H1 (cell line): Measurements from ENCODE around the gene LHX5. TPM values are rescaled to one million over a fixed set of nuclear protein-coding genes. Genes with fewer than 3 reads are reported as not detected.

Experiments
- CTCF ChIA-PET: fragments of 300-600 bp; sonication (Branson Sonifier 250); formaldehyde crosslinking; loops from one replicate; lab custom pipeline; 2021; ENCODE audit not compliant: partially characterized antibody; lab: Charles Lee
- POLR2A ChIA-PET: fragments of 300-600 bp; sonication (Branson Sonifier 250); formaldehyde crosslinking; loops from one replicate; lab custom pipeline; 2021; ENCODE audit warnings: inconsistent platforms; ENCODE audit not compliant: partially characterized antibody; lab: Charles Lee
- DNase-seq, 2 experiments: peaks; one replicate each; pipeline versions ENCODE4 v3.0.0 to v3.0.0-alpha.2; 2010 to 2022; ENCODE audit warnings: low spot score in 2 of 2, low read depth in 1 of 2, mixed read lengths in 1 of 2
- FAIRE-seq: peaks from 2 replicates; lab custom pipeline; 2011; peaks lifted over from hg19 to GRCh38; lab: Jason Lieb, UNC
- H2AFZ ChIP-seq: 2 replicates; pipeline ENCODE4 v1.8.1; 2012; ENCODE audit warnings: low read length, inconsistent platforms
- H2AK5ac ChIP-seq: 2 replicates; pipeline ENCODE4 v1.6.1; 2013; ENCODE audit warnings: low read depth, low read length
- H2BK120ac ChIP-seq: replicated peaks from 2 replicates; pipeline ENCODE3; 2013; ENCODE audit warnings: low read depth, low read length, inconsistent platforms
- H2BK12ac ChIP-seq: 2 replicates; pipeline ENCODE4 v1.6.1; 2013; ENCODE audit warnings: low read depth, low read length
- H2BK15ac ChIP-seq: 2 replicates; pipeline ENCODE4 v1.6.1; 2013; ENCODE audit warnings: low read length
- H2BK20ac ChIP-seq: 2 replicates; pipeline ENCODE4 v1.6.1; 2013; ENCODE audit warnings: low read length
- H2BK5ac ChIP-seq: 2 replicates; pipeline ENCODE4 v1.6.1; 2013; ENCODE audit warnings: low read depth, low read length
- H3K14ac ChIP-seq: 2 replicates; pipeline ENCODE4 v1.6.1; 2013; ENCODE audit warnings: inconsistent platforms; ENCODE audit not compliant: insufficient read length
- H3K18ac ChIP-seq: 2 replicates; pipeline ENCODE4 v1.6.1; 2013; ENCODE audit warnings: low read length; ENCODE audit errors: extremely low read depth
- H3K23ac ChIP-seq: 2 replicates; pipeline ENCODE4 v1.6.1; 2013; ENCODE audit warnings: inconsistent platforms; ENCODE audit not compliant: insufficient read length
- H3K23me2 ChIP-seq: 2 replicates; pipeline ENCODE4 v1.6.1; 2013; ENCODE audit warnings: low read depth, low read length
- H3K27ac ChIP-seq: 2 replicates; pipeline ENCODE4 v1.6.1; 2011; ENCODE audit warnings: low read depth, low read length, inconsistent platforms
- H3K27me3 ChIP-seq, 4 experiments: replicated peaks in 1 of 4; 1 replicate in 1 of 4; 2 replicates in 3 of 4; pipeline versions ENCODE4 v1.6.1 to v1.8.1; 2011 to 2013; ENCODE audit warnings: low read length in 3 of 4, mild to moderate bottlenecking in 3 of 4, inconsistent platforms in 2 of 4, mixed read lengths in 2 of 4, moderate library complexity in 1 of 4; ENCODE audit not compliant: control insufficient read depth in 3 of 4, insufficient read depth in 3 of 4; ENCODE audit errors: extremely low read depth in 1 of 4
- H3K36me3 ChIP-seq, 4 experiments: 2 replicates each; pipeline versions ENCODE4 v1.6.1 to v1.8.1; 2011 to 2013; ENCODE audit warnings: mild to moderate bottlenecking in 4 of 4, low read length in 3 of 4, moderate library complexity in 2 of 4, control low read depth in 1 of 4, inconsistent platforms in 1 of 4; ENCODE audit not compliant: insufficient read depth in 4 of 4, control insufficient read depth in 2 of 4
- H3K4ac ChIP-seq: replicated peaks from 2 replicates; pipeline ENCODE3; 2013; ENCODE audit warnings: low read length, low read depth, mixed read lengths, inconsistent platforms; ENCODE audit not compliant: insufficient read length
- H3K4me1 ChIP-seq, 4 experiments: replicated peaks in 1 of 4; 1 replicate in 1 of 4; 2 replicates in 3 of 4; pipeline versions ENCODE4 v1.6.1 to v1.8.1; 2011 to 2013; ENCODE audit warnings: low read length in 3 of 4, inconsistent platforms in 2 of 4, mixed read lengths in 1 of 4; ENCODE audit not compliant: insufficient read depth in 4 of 4, control insufficient read depth in 3 of 4
- H3K4me2 ChIP-seq, 2 experiments: 2 replicates each; pipeline versions ENCODE4 v1.6.1 to v1.8.1; 2011 to 2013; ENCODE audit warnings: low read depth in 2 of 2, low read length in 2 of 2, control low read depth in 1 of 2, inconsistent platforms in 1 of 2, mild to moderate bottlenecking in 1 of 2; ENCODE audit not compliant: insufficient read depth in 1 of 2
- H3K4me3 ChIP-seq, 4 experiments: fragments of 200-600, 300-600 bp in 1 of 4; sonication (generic), shearing (Covaris generic), sonication (Bioruptor Twin) in 1 of 4; 2 replicates each; pipeline versions ENCODE4 v1.5.1 to v1.8.1; 2011 to 2016; ENCODE audit warnings: low read length in 4 of 4, low read depth in 3 of 4, control low read depth in 2 of 4, inconsistent platforms in 2 of 4, mild to moderate bottlenecking in 2 of 4, mixed read lengths in 1 of 4, moderate library complexity in 1 of 4; ENCODE audit not compliant: insufficient read depth in 2 of 4; ENCODE audit errors: extremely low read depth in 1 of 4
- H3K56ac ChIP-seq: replicated peaks from 2 replicates; pipeline ENCODE3; 2013; ENCODE audit warnings: low read depth, mild to moderate bottlenecking, mixed read lengths, low read length, inconsistent platforms; ENCODE audit not compliant: insufficient read length
- H3K79me1 ChIP-seq: 2 replicates; pipeline ENCODE4 v1.6.1; 2013; ENCODE audit warnings: low read depth, low read length, control low read depth
- H3K79me2 ChIP-seq, 2 experiments: 2 replicates each; pipeline versions ENCODE4 v1.6.1 to v1.8.1; 2012 to 2013; ENCODE audit warnings: low read length in 2 of 2, mild to moderate bottlenecking in 2 of 2, inconsistent platforms in 1 of 2; ENCODE audit not compliant: insufficient read depth in 2 of 2, control insufficient read depth in 1 of 2
- H3K9ac ChIP-seq, 4 experiments: replicated peaks in 1 of 4; 1 replicate in 1 of 4; 2 replicates in 3 of 4; pipeline versions ENCODE4 v1.6.1 to v1.8.1; 2011 to 2013; ENCODE audit warnings: low read depth in 3 of 4, low read length in 3 of 4, control low read depth in 2 of 4, mild to moderate bottlenecking in 2 of 4, moderate library complexity in 2 of 4, inconsistent platforms in 1 of 4; ENCODE audit errors: extremely low read depth in 1 of 4
- H3K9me3 ChIP-seq, 2 experiments: 2 replicates each; pipeline versions ENCODE4 v1.6.1 to v1.8.1; 2012 to 2013; ENCODE audit warnings: mild to moderate bottlenecking in 2 of 2, moderate library complexity in 2 of 2, control low read depth in 1 of 2, inconsistent platforms in 1 of 2, low read depth in 1 of 2, low read length in 1 of 2, mixed read lengths in 1 of 2; ENCODE audit not compliant: insufficient read depth in 2 of 2
- H4K20me1 ChIP-seq, 2 experiments: replicated peaks in 1 of 2; 2 replicates each; pipeline versions ENCODE3 to v1.8.1; 2011 to 2013; ENCODE audit warnings: inconsistent platforms in 2 of 2, low read length in 2 of 2, mild to moderate bottlenecking in 1 of 2; ENCODE audit not compliant: insufficient read depth in 2 of 2, control insufficient read depth in 1 of 2
- H4K5ac ChIP-seq: 2 replicates; pipeline ENCODE4 v1.6.1; 2013; ENCODE audit warnings: low read length, low read depth, mixed read lengths, inconsistent platforms; ENCODE audit not compliant: insufficient read length
- H4K8ac ChIP-seq: 2 replicates; pipeline ENCODE4 v1.8.0; 2013; ENCODE audit warnings: mild to moderate bottlenecking, moderate library complexity, low read length, inconsistent platforms; ENCODE audit not compliant: insufficient read depth; ENCODE audit errors: extremely low read depth
- H4K91ac ChIP-seq: replicated peaks from 2 replicates; pipeline ENCODE3; 2013; ENCODE audit warnings: low read length, mixed read lengths, inconsistent platforms; ENCODE audit not compliant: insufficient read length
- WGBS, 2 experiments: shearing (Covaris generic) in 1 of 2; methylation state at CpG; one replicate each; pipeline versions ENCODE4 v1.1.6 to v1.1.7; 2013 to 2015; ENCODE audit warnings: low lambda C conversion rate in 2 of 2, mixed read lengths in 2 of 2, inconsistent platforms in 1 of 2, low coverage in 1 of 2, missing lambda C conversion rate in 1 of 2; ENCODE audit not compliant: insufficient replicate concordance in 2 of 2, insufficient coverage in 1 of 2, insufficient read length in 1 of 2; ENCODE audit errors: extremely low coverage in 1 of 2, missing lambda C conversion rate in 1 of 2; 5-methylcytosine and 5-hydroxymethylcytosine counted together
- polyA plus RNA-seq, 7 experiments: library from polyadenylated mRNA; depleted of rRNA in 3 of 7; stranded (reverse) in 5 of 7; unstranded in 2 of 7; fragments of >200 nt in 5 of 7; fragments of 200-250 nt in 2 of 7; gene quantifications; 1 replicate in 5 of 7; 2 replicates in 1 of 7; 4 replicates in 1 of 7; pipeline versions ENCODE4 v1.2.1 to v1.2.3, GENCODE V29; 2011 to 2013; ENCODE audit warnings: missing spikeins in 2 of 7, mixed read lengths in 2 of 7
- total RNA-seq: library from RNA; stranded (reverse); fragmentation: NEBNext Ultra II Directional; extraction: Animal tissue kit (Norgen Biotek cat#: 25700); gene quantifications from 2 replicates; pipeline ENCODE4 v1.2.1, GENCODE V29; 2021

Gene LHX5
- total and polyA plus RNA-seq, 2 of the 8 experiments (the other 6 are each of a cell fraction or from before 2014, with no cell fraction given) = 0.47 to 1.1 TPM

GRCh38 chr12:113422886-113423669, 48.6 kb downstream of the LHX5 start:
- Histone ChIP-seq H4K5ac (no peak overlapping the region), H2BK5ac (peak overlapping the region; percentile 52; the same call in 1 of the 2 replicates), H3K79me2 (no peaks in the 10 kb centered on the region), H3K4ac (no peak overlapping the region), H2BK12ac (0 out of 2 replicates have a peak overlapping the region, but pooled peaks have one; percentile 60), H3K18ac (no peak overlapping the region; the same call in 1 of the 2 replicates), H3K23me2 (peaks cover 5% of the 10 kb centered on the region), H3K36me3 (no peaks in the 10 kb centered on the region), H4K91ac (no peak overlapping the region), H3K4me3 (no peak overlapping the region), H2AFZ (no peak overlapping the region), H2AK5ac (no peak overlapping the region), H3K9ac (no peak overlapping the region), H3K4me2 (no peak overlapping the region; a peak in 1 of 4 replicates), H2BK15ac (peak overlapping the region; percentile 92), H4K20me1 (no peaks in the 10 kb centered on the region), H3K27ac (no peak overlapping the region), H3K79me1 (no peaks in the 10 kb centered on the region), H3K14ac (no peak overlapping the region), H2BK20ac (no peak overlapping the region; the same call in 1 of the 2 replicates), H3K9me3 (no peaks in the 10 kb centered on the region), H4K8ac (0 out of 2 replicates have a peak overlapping the region, but pooled peaks have one; percentile 28), H3K23ac (no peak overlapping the region), H3K4me1 (peaks cover 0 to 7% (median 5%) of the 10 kb centered on the region in 4 experiments; a peak in 5 of 7 replicates), H2BK120ac (peak overlapping the region; percentile 28), H3K27me3 (no peaks in the 10 kb centered on the region), H3K56ac (no peak overlapping the region)
- 94% methylated on average over 6 of the region's 6 CpGs; no CpG with 5 or more reads in 1 of the 2 experiments for WGBS, 2 experiments
- CTCF ChIA-PET = interaction anchor here (0.7 to 3.0 kb wide), 4 partner anchors 10 to 23 kb away, joined by 3 to 53 read pairs (median 16); no protein-coding TSS in a partner anchor
- FAIRE-seq = no peak
- POLR2A ChIA-PET = interaction anchor here (0.6 kb wide), 1 partner anchor 47 kb away, joined by 3 read pairs; no protein-coding TSS in a partner anchor
- no peak for DNase-seq
